Measurements from ENCODE around the gene DKK3. TPM values are rescaled to one million over a fixed set of nuclear protein-coding genes. Genes with fewer than 3 reads are reported as not detected.
A peak's percentile ranks its signal among the peaks of the same experiment; 100 is the strongest.

DKK3 gene
- total RNA-seq, 3 donors from 2014 or later: 0.34 to 0.51 (median 0.35) TPM

DNA sequence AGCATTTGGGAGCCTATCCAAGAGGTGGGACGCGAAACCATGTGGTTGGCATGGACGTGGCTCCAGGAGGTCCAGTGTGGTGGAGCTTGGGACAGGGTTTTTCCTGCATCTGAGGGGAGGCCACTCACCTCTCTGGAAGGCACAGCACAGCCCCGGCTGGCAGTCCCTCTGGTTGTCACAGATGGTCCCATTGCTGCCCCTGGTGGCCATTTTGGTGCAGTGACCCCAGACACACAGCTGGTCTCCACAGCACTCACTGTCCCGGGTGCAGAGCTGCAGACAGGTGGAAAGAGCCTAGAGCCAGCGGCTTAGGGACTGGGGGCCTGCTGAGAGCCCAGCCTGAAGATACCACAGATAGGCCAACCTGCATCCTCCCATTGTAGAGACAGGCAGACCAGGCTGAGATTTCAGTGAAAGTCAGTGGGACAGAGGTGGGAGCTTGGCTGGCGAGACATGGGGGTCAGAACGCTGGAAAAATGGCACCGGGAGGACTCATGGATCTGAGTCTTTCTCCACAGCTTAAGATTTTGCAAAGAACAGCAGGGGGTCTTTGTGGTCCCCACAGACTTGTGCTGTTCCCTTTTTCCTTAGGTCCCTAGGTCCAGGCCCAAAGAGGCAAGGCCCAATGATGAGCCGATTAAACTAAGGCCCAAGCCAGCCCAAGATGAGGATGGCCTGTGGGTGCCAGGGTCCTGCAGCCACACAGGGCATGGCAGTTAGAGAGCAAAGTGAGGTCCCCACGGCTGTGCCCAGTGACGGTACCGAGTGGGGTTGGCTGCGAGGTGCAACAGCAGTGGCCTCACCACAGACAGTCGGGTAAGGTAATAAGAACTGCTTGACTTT is 41.4 kb downstream of the DKK3 start:
- ATAC-seq: peak; percentile 89 to 93
- no peaks in the 10 kb centered on the region for H3K36me3 Mint-ChIP-seq (ENCODE audit: insufficient read depth)
- H3K4me1 Mint-ChIP-seq (ENCODE audit: low read depth): peaks cover 5% of the 10 kb centered on the region

DNA sequence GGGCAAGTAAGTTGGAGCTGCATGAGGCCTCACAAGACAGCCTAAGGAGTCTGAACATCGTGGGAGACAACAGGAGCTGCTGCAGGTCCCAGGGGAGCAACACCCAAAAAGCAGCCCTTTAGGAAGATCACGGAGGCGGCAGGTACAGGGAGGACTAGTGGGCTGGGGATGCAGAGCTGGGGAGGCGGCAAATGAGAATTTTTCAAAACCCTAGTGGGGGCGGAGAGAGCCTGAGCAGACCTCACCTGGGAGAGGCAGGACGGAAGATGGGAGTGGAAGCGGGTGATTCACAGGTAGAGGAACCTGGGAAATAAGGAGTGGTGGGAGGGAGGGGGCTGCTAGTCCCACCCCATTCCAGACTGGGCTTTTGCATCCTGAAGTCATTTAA is 42.1 kb downstream of the DKK3 start:
- Mint-ChIP-seq H3K4me3 (no peak overlapping the region), H3K4me1 (ENCODE audit: low read depth) (peaks cover 10% of the 10 kb centered on the region), H3K27me3 (ENCODE audit: low read depth) (no peaks in the 10 kb centered on the region), H3K9me3 (no peaks in the 10 kb centered on the region), H3K36me3 (ENCODE audit: insufficient read depth) (no peaks in the 10 kb centered on the region)
- DNase-seq: no peak
- no peak for ATAC-seq

More for the DNA sequence above, 41.4 kb downstream of the DKK3 start:
- Mint-ChIP-seq H3K4me3 (no peak overlapping the region), H3K9me3 (no peaks in the 10 kb centered on the region), H3K27me3 (ENCODE audit: low read depth) (no peaks in the 10 kb centered on the region)
- DNase-seq: peak; percentile 52

DNA sequence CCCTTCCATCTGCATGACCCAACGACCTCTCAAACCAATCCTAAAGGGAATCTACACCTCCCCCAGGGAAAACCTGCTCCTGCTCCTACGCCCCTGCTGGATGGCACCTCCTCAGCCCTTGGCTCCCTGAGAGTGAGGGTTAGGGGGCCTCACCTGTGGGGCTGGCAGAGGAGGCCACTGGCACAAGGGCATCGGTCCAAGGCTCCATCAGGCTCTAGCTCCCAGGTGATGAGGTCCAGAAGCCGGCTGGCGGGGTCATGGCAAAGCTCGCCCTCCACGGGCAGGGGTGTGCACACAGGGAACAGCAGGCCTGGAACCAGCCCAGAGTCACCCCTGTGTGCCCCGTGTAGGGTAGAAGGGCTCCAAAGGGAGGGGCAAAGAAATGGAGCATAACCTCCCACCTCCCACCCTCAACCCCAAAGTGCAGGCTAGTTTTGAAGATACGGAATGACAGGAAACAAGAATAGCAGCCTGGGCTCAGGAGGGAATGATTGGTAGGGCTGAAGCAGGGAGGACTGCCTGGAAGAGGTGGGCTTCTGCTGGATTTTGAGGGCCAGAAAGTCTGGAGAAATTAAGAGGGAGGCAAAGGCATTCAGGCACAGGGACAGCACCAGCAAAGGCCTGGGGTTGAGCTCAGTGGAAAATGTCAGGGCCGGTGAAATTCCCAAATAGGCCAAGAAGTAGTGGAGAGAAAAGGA is 42.6 kb downstream of the DKK3 start:
- Mint-ChIP-seq H3K27me3 (ENCODE audit: low read depth) (no peaks in the 10 kb centered on the region), H3K36me3 (ENCODE audit: insufficient read depth) (no peaks in the 10 kb centered on the region), H3K4me3 (no peak overlapping the region), H3K9me3 (no peaks in the 10 kb centered on the region), H3K4me1 (ENCODE audit: low read depth) (peaks cover 15% of the 10 kb centered on the region)
- no peak for ATAC-seq
- no peak for DNase-seq

DNA sequence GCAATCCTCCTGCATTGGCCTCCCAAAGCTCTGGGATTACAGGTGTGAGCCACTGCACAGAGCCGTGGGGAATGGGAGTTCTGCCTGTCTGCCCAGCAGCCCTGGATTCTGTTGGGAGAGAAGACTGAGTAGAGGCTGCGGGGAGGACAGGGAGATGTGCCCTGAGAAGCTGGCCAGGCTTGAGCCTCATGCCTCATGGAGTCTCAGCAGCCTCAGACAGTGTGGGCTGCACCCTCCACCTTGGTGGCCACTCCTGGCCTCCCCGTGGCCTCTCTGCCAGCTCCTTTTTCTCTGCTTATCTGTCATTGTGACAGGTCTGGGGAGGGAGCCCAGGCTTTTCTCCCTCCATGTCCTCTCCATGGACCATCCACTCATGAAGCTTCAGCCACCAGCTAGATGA is 43.2 kb downstream of the DKK3 start:
- H3K36me3 Mint-ChIP-seq (ENCODE audit: insufficient read depth): no peaks in the 10 kb centered on the region
- no peaks in the 10 kb centered on the region for H3K9me3 Mint-ChIP-seq
- DNase-seq (no peak), ATAC-seq (no peak)
- no peaks in the 10 kb centered on the region for H3K27me3 Mint-ChIP-seq (ENCODE audit: low read depth)
- H3K4me3 Mint-ChIP-seq: no peak overlapping the region
- peaks cover 22% of the 10 kb centered on the region for H3K4me1 Mint-ChIP-seq (ENCODE audit: low read depth)

DNA sequence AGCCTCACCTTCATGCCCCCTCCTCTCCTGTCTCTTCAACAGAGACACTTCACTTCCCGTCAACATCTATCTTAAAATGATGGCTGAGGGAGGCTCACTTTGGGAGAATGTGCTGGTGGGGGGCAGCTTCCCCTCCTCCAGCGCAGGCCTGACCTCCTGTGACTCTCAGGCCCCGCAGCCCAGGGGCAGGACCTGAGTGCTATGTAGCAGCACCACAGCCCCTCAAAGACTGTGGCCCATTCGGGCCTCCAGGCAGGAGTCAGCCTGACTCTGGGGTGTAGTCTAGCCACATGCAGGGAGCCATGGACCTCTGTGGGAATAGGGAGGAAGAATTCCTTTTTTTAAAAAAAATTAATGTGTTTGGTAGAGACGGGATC is 43.7 kb downstream of the DKK3 start:
- H3K36me3 Mint-ChIP-seq (ENCODE audit: insufficient read depth): peaks cover 3% of the 10 kb centered on the region
- no peak overlapping the region for H3K4me3 Mint-ChIP-seq
- H3K27me3 Mint-ChIP-seq (ENCODE audit: low read depth): no peaks in the 10 kb centered on the region
- ATAC-seq: no peak
- no peak for DNase-seq
- H3K9me3 Mint-ChIP-seq: no peaks in the 10 kb centered on the region
- H3K4me1 Mint-ChIP-seq (ENCODE audit: low read depth): peaks cover 26% of the 10 kb centered on the region

DNA sequence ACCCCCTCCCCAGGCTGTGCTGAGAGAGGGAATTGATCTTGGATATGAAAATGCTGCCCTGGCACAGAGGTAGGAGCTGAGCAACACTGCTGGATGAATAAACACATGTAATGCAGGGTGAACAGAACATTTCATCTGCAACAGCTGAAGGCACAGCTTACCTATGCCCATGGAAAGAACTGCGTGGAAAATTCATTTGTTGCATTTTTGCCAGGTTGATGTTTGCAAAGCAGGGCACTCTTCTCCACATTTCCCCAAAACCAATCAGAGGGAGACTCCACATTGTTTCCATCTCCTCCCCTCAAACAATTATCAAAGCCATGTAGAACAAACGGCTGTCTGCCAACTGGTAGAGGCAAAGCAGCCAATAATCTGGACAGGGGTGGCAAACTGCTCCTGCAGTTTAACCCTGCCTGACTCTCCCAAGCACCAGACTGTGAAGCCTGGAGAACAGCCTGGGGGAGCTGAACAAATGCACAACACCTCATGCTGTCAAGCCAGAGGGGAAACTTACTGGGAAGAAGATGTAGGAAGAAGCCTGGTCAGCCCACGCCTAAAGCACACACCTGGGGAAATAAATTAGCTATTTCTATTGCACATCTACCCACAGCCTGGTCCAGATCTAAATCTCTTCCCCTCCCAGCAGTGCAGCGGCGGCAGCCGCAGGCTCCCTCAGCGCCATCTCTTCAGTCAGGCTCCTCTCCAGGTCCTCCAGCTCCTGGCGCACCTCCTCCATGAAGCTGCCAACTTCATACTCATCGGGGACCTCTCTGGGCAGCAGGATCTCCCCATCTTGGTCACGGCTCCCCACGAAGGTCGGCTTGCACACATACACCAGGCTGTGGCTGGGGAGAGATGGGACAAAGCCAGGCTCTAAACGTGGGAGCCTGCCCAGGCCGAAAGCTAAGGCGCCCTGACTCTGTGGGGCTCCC is 44.3 kb downstream of the DKK3 start:
- Mint-ChIP-seq H3K4me3 (no peak overlapping the region), H3K9me3 (no peaks in the 10 kb centered on the region), H3K36me3 (ENCODE audit: insufficient read depth) (peaks cover 4% of the 10 kb centered on the region), H3K27me3 (ENCODE audit: low read depth) (no peaks in the 10 kb centered on the region), H3K4me1 (ENCODE audit: low read depth) (peaks cover 31% of the 10 kb centered on the region)
- ATAC-seq (no peak), DNase-seq (no peak)

DNA sequence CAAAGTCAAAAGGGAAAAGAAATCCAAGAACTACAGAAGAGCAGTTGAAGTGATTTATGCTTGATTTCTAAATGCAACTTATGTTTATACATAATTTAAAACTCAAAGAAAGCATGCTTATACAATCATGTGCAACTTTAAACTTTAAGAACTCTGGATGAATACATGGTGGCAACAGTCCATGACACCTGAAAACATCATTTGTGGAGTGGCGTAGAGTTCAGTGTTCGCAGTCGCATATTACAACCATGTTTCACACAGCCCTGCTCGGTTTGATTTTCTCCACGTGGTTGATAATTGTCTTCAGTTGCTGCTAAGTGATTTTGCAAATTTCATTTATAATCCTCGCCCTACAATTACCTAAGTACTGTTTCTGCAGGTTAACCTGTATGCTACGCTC is 45.4 kb downstream of the DKK3 start:
- Mint-ChIP-seq H3K27me3 (ENCODE audit: low read depth) (no peaks in the 10 kb centered on the region), H3K4me3 (no peak overlapping the region), H3K4me1 (ENCODE audit: low read depth) (peaks cover 38% of the 10 kb centered on the region), H3K36me3 (ENCODE audit: insufficient read depth) (peaks cover 6% of the 10 kb centered on the region), H3K9me3 (no peaks in the 10 kb centered on the region)
- ATAC-seq: no peak
- no peak for DNase-seq

DNA sequence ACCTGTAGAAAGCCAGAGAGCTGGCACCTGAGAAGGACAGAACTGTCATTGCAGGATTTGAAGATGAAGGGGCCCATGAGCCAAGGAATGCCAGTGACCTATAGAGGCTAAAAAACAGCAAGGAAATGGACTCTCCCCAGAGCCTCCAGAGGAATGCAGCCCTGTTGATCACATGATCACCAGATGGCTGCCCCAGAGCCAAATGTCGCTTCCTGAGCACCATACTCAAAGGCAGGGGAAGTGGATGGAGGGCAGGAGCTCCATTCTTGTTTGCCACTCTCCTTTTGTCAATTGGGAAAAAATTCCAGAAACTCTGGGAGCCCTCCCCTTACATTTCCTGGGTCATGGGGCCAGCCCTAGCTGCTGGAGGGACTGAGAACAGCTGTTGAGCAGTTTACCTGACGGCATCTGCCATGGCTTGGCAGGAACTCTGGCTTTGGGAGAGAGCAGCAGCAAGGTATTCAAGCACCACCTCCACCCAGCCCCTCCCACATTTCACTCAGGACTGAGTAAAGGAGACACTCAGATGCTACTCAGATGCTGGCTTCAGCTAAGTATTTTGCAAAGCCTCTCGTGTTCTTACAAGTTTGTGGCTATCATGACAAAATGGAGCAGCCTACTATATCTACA is 46.9 kb downstream of the DKK3 start:
- no peak overlapping the region for H3K4me3 Mint-ChIP-seq
- no peaks in the 10 kb centered on the region for H3K27me3 Mint-ChIP-seq (ENCODE audit: low read depth)
- peaks cover 10% of the 10 kb centered on the region for H3K36me3 Mint-ChIP-seq (ENCODE audit: insufficient read depth)
- DNase-seq (no peak), ATAC-seq (no peak)
- no peaks in the 10 kb centered on the region for H3K9me3 Mint-ChIP-seq
- H3K4me1 Mint-ChIP-seq (ENCODE audit: low read depth): peaks cover 38% of the 10 kb centered on the region

DNA sequence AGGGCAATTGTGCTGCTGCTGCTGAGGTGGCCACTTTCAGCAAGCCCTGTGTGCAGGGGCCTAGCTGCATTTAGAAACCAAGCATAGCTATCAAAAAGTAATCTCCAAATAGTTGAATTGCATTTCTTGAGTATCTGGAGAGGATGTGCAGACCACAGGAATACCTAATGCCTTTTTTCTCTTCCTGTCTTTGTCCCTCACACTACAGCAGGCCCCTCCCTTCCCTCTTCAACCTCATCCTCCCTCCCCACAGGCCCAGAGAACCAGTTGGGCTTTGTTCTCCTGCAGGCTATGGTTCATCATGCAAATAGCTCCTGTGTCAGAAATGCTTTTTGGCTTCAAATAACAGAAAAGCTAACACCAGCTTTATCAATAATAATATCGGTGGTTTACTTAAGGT is 47.7 kb downstream of the DKK3 start:
- DNase-seq (no peak), ATAC-seq (peak; percentile 42 to 60)
- no peak overlapping the region for H3K4me3 Mint-ChIP-seq
- H3K36me3 Mint-ChIP-seq (ENCODE audit: insufficient read depth): peaks cover 16% of the 10 kb centered on the region
- H3K27me3 Mint-ChIP-seq (ENCODE audit: low read depth): no peaks in the 10 kb centered on the region
- H3K4me1 Mint-ChIP-seq (ENCODE audit: low read depth): peaks cover 38% of the 10 kb centered on the region
- H3K9me3 Mint-ChIP-seq: no peaks in the 10 kb centered on the region

DNA sequence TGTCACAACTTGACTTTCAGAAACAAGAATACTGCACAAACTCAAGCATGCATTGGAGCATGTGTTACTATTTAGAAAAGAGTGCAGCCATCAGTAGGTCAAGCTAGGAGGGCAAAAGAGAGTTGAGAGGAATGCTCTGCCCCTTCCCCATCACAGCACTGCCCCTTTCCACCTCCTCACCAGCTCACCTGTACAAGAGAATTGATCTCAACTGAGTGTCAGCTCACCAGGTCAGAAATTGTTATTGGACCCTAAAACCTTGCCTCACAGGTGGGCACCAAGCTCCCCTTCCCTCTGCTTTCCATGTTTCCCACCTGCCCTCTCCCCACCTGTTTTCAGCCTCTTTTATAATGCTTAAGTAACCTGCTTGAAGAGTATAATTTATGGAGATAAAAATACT is 48.8 kb downstream of the DKK3 start:
- no peak for ATAC-seq
- Mint-ChIP-seq H3K4me3 (no peak overlapping the region), H3K36me3 (ENCODE audit: insufficient read depth) (peaks cover 18% of the 10 kb centered on the region), H3K4me1 (ENCODE audit: low read depth) (peaks cover 38% of the 10 kb centered on the region), H3K27me3 (ENCODE audit: low read depth) (no peaks in the 10 kb centered on the region), H3K9me3 (no peaks in the 10 kb centered on the region)
- no peak for DNase-seq

DNA sequence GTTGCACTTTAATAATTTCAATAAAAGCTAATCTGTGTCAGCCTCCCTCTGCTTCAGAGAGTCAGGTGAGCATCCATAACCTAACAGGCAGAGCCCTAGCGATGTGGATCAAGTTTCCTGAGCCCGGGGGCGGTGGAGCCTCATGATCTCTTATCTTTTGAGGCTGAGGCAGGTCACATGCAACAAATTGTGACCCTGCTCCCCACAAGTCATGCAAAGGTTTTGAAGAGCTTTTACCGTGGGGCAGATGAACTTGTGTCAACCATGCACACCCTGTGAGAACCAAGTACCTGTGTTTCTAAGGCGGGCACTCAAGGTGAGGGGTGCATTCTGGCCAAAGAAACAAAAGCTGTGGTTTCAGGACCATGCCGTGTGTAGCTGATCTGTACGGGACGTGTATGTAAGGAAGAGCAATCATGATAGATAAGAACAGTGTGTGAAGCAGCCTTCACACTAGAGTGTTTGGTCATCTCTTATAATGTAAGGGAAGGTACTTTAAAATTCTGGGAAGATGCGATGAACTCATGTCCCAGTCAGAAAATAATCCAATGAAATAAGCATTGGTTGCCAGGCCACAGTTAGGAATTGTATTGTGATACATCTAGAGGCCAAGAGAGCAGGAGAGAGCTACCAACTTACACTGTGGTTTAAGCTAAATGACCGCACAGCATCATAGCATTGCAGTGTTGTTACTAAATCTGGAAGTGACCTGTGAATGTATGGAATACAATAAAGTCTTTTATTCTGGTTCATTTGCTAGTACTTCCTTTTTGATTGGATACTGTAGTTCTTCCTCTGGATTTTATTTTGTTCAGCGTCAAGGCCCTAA is 49.8 kb downstream of the DKK3 start:
- no peaks in the 10 kb centered on the region for H3K9me3 Mint-ChIP-seq
- H3K36me3 Mint-ChIP-seq (ENCODE audit: insufficient read depth): peaks cover 20% of the 10 kb centered on the region
- ATAC-seq: no peak
- H3K27me3 Mint-ChIP-seq (ENCODE audit: low read depth): no peaks in the 10 kb centered on the region
- peaks cover 38% of the 10 kb centered on the region for H3K4me1 Mint-ChIP-seq (ENCODE audit: low read depth)
- no peak for DNase-seq
- H3K4me3 Mint-ChIP-seq: no peak overlapping the region

DNA sequence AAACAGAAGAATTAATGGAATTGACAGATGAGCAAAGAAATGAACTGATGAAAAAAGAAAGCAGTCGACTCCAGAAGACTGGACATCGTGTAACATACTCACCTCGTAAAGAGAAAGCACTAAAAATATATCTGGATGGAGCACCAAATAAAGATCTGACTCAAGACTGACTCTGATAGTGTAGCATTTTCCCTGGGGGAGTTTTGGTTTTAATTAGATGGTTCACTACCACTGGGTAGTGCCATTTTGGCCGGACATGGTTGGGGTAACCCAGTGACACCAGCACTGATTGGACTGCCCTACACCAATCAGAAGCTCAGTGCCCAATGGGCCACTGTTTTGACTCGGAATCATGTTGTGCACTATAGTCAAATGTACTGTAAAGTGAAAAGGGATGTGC is 52.4 kb downstream of the DKK3 start:
- Mint-ChIP-seq H3K9me3 (no peaks in the 10 kb centered on the region), H3K27me3 (ENCODE audit: low read depth) (no peaks in the 10 kb centered on the region), H3K4me1 (ENCODE audit: low read depth) (peaks cover 25% of the 10 kb centered on the region), H3K36me3 (ENCODE audit: insufficient read depth) (peaks cover 34% of the 10 kb centered on the region), H3K4me3 (no peak overlapping the region)
- ATAC-seq (no peak), DNase-seq (no peak)

DNA sequence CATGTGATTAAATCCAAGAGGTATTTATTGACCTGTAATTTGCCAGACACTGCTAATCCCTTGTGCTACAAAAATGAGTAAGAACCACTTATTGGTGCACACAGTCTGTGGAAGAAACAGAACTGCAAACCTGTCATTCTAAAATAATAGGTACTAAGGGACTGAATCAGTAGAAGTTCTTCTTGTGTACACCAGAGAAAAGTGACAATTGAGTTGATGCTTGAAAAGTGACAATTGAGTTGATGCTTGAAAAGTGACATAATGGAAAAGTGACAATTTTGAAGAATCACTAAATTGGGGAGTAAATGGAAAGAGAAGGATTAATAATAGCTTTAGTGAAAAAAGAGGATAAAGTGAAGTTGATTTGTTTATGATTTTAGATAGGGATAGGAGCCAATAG is 56.4 kb downstream of the DKK3 start:
- H3K9me3 Mint-ChIP-seq: no peaks in the 10 kb centered on the region
- H3K4me1 Mint-ChIP-seq (ENCODE audit: low read depth): no peaks in the 10 kb centered on the region
- H3K4me3 Mint-ChIP-seq: no peak overlapping the region
- peaks cover 37% of the 10 kb centered on the region for H3K36me3 Mint-ChIP-seq (ENCODE audit: insufficient read depth)
- ATAC-seq (no peak), DNase-seq (no peak)
- no peaks in the 10 kb centered on the region for H3K27me3 Mint-ChIP-seq (ENCODE audit: low read depth)
